Measurements from ENCODE around the gene CABP7. TPM values are rescaled to one million over a fixed set of nuclear protein-coding genes. Genes with fewer than 3 reads are reported as not detected.

Gene CABP7
- total and polyA plus RNA-seq, 2 donors (not counting 1 experiment from before 2014, with no cell fraction given), result 0.03 TPM; not detected in 1

- Histone ChIP-seq H3K27ac (ENCODE audit: low read length in 2 of 2) (no peak overlapping the region), H3K36me3 (replicated peaks in 1 of 2; ENCODE audit: control extremely low read depth in 1 of 2, control insufficient read depth in 1 of 2, extremely low read depth in 1 of 2, insufficient read depth in 2 of 2, low read length in 1 of 2) (no peaks in the 10 kb centered on the region), H3K27me3 (replicated peaks in 1 of 4; ENCODE audit: control extremely low read depth in 1 of 4, control insufficient read depth in 3 of 4, insufficient read depth in 4 of 4, low read length in 3 of 4) (peaks cover 0 to 40% (median 12%) of the 10 kb centered on the region in 4 experiments), H3K4me3 (ENCODE audit: control extremely low read depth in 1 of 5, extremely low read depth in 1 of 5, insufficient read depth in 1 of 5, low read depth in 2 of 5, low read length in 4 of 5) (no peak overlapping the region), H3K9ac (ENCODE audit: low read length) (no peak overlapping the region), H3K79me2 (ENCODE audit: control insufficient read depth, insufficient read depth, low read length) (no peaks in the 10 kb centered on the region), H2AFZ (ENCODE audit: insufficient read depth, low read depth, low read length, poor library complexity, severe bottlenecking) (no peak overlapping the region), H3K4me2 (replicated peaks; ENCODE audit: low read depth, low read length, poor library complexity, severe bottlenecking) (no peak overlapping the region), H3K9me3 (ENCODE audit: control extremely low read depth in 1 of 3, control insufficient read depth in 2 of 3, insufficient read depth in 1 of 3, low read length in 2 of 3) (no peaks in the 10 kb centered on the region), H4K20me1 (ENCODE audit: control insufficient read depth, insufficient read depth, low read length, poor library complexity, severe bottlenecking) (no peaks in the 10 kb centered on the region), H3K4me1 (ENCODE audit: control insufficient read depth in 2 of 2, insufficient read depth in 2 of 2, low read length in 2 of 2) (peaks cover 7 to 8% of the 10 kb centered on the region in 2 donors)
- no peak for ATAC-seq (ENCODE audit: low read depth)
- Mint-ChIP-seq H3K27me3 (peaks cover 48% of the 10 kb centered on the region), H3K9me3 (ENCODE audit: insufficient read depth) (no peaks in the 10 kb centered on the region), H3K27ac (no peak overlapping the region), H3K4me1 (peaks cover 9% of the 10 kb centered on the region), H3K4me3 (no peak overlapping the region)
- ChIA-PET CTCF (interaction anchor here (1.3 kb wide), 1 partner anchor 287 kb away, joined by 3 read pairs; no protein-coding TSS in a partner anchor), POLR2A (no interaction called here)
- 72% methylated on average over 16 of the region's 16 CpGs for WGBS (ENCODE audit: insufficient coverage)
- DNase-seq, result no peak
- intact Hi-C loops (cut with micrococcal nuclease), result no loop called here
- TF ChIP-seq CTCF (IDR thresholded peaks at IDR 0.05) (no peak), EZH2 (IDR thresholded peaks at IDR 0.05; ENCODE audit: borderline replicate concordance, insufficient read depth, low read depth, low read length, poor library complexity, severe bottlenecking) (no peak)
Observed at GRCh38 chr22:29716814-29717545, 2.8 kb upstream of the CABP7 start.

GRCh38 chr22:29717789-29718188, 2.0 kb upstream of the CABP7 start:
- H3K27me3 ChIP-seq (replicated peaks in 1 of 4; ENCODE audit: control extremely low read depth in 1 of 4, control insufficient read depth in 3 of 4, insufficient read depth in 4 of 4, low read length in 3 of 4), result peaks cover 0 to 44% (median 12%) of the 10 kb centered on the region in 4 experiments
- no peak overlapping the region for H3K27ac ChIP-seq (ENCODE audit: low read length in 2 of 2)
- Mint-ChIP-seq H3K27me3 (peaks cover 48% of the 10 kb centered on the region), H3K4me1 (peaks cover 9% of the 10 kb centered on the region), H3K4me3 (no peak overlapping the region), H3K27ac (no peak overlapping the region), H3K9me3 (ENCODE audit: insufficient read depth) (no peaks in the 10 kb centered on the region)
- no peak overlapping the region for H3K4me2 ChIP-seq (replicated peaks; ENCODE audit: low read depth, low read length, poor library complexity, severe bottlenecking)
- no peaks in the 10 kb centered on the region for H3K9me3 ChIP-seq (ENCODE audit: control extremely low read depth in 1 of 3, control insufficient read depth in 2 of 3, insufficient read depth in 1 of 3, low read length in 2 of 3)
- CTCF ChIA-PET, result no interaction called here
- H2AFZ ChIP-seq (ENCODE audit: insufficient read depth, low read depth, low read length, poor library complexity, severe bottlenecking), result no peak overlapping the region
- intact Hi-C loops (cut with micrococcal nuclease), result no loop called here
- H3K9ac ChIP-seq (ENCODE audit: low read length), result no peak overlapping the region
- H3K79me2 ChIP-seq (ENCODE audit: control insufficient read depth, insufficient read depth, low read length), result no peaks in the 10 kb centered on the region
- H3K36me3 ChIP-seq (replicated peaks in 1 of 2; ENCODE audit: control extremely low read depth in 1 of 2, control insufficient read depth in 1 of 2, extremely low read depth in 1 of 2, insufficient read depth in 2 of 2, low read length in 1 of 2), result no peaks in the 10 kb centered on the region
- DNase-seq, result no peak
- TF ChIP-seq CTCF (IDR thresholded peaks at IDR 0.05), result no peak
- no peak overlapping the region for H3K4me3 ChIP-seq (ENCODE audit: control extremely low read depth in 1 of 5, extremely low read depth in 1 of 5, insufficient read depth in 1 of 5, low read depth in 2 of 5, low read length in 4 of 5)
- H4K20me1 ChIP-seq (ENCODE audit: control insufficient read depth, insufficient read depth, low read length, poor library complexity, severe bottlenecking), result no peaks in the 10 kb centered on the region
- WGBS (ENCODE audit: insufficient coverage), result 85% methylated on average over 5 of the region's 11 CpGs
- POLR2A ChIA-PET, result no interaction called here
- ATAC-seq (ENCODE audit: low read depth), result no peak
- H3K4me1 ChIP-seq (ENCODE audit: control insufficient read depth in 2 of 2, insufficient read depth in 2 of 2, low read length in 2 of 2), result peaks cover 7 to 8% of the 10 kb centered on the region in 2 donors
